HCT116 (cell line): ENCODE results near the gene TES. TPM values are rescaled to one million over a fixed set of nuclear protein-coding genes. Genes with fewer than 3 reads are reported as not detected.

Source experiments
- ATAC-seq: fragments of 200-7000 bp; cut with Tn5 transposase; 2 replicates; pipeline ENCODE4 v1.9.1; 2020; ENCODE audit warnings: mild to moderate bottlenecking, moderate library complexity
- BruUV-seq: library from RNA; stranded (reverse); fragments of 400-500 nt; replicated peaks from 2 replicates; lab custom pipeline; 2021; lab: Mats Ljungman, UMichigan
- CTCF ChIA-PET: fragments of 300-600 bp; sonication (Branson Sonifier 250); formaldehyde crosslinking; loops from one replicate; lab custom pipeline; 2021; ENCODE audit warnings: antibody characterized with exemption; lab: Charles Lee
- POLR2A ChIA-PET: fragments of 300-600, 350-600 bp; sonication (Branson Sonifier 250); formaldehyde crosslinking; loops from one replicate; lab custom pipeline; 2021; ENCODE audit warnings: antibody characterized with exemption; lab: Charles Lee
- RAD21 ChIA-PET, 2 experiments: fragments of 300-600 bp; sonication (Branson Sonifier 250); formaldehyde crosslinking; loops; one replicate each; lab custom pipeline; 2023; ENCODE audit warnings: low total read pairs in 2 of 2; ENCODE audit not compliant: uncharacterized antibody in 2 of 2, unreplicated experiment in 2 of 2, low non-redundant PET in 1 of 2; lab: Charles Lee
- DNase-seq: peaks from one replicate; pipeline ENCODE4 v3.0.0-alpha.2; 2010; ENCODE audit warnings: low read depth, low spot score
- H2AFZ ChIP-seq: fragments of 200-600 bp; shearing (Covaris generic), sonication (generic); 2 replicates; pipeline ENCODE4 v1.6.1; 2017; ENCODE audit warnings: low read depth, mixed run types, mixed read lengths, antibody characterized with exemption, low read length; ENCODE audit not compliant: poor library complexity, severe bottlenecking
- H3K27ac ChIP-seq: 2 replicates; pipeline ENCODE4 v1.5.1; 2012; ENCODE audit warnings: low read depth, low read length
- H3K27me3 ChIP-seq: fragments of 200-600 bp; sonication (generic); 2 replicates; pipeline ENCODE4 v1.6.1; 2016; ENCODE audit warnings: mixed run types, low read length, mixed read lengths; ENCODE audit not compliant: insufficient read depth
- H3K36me3 ChIP-seq, 2 experiments: fragments of 200-500 bp in 1 of 2; fragments of 200-600 bp in 1 of 2; sonication (Bioruptor generic) in 1 of 2; sonication (generic) in 1 of 2; 2 replicates each; pipeline versions ENCODE4 v1.5.1 to v1.6.1; 2014 to 2016; ENCODE audit warnings: low read length in 2 of 2, inconsistent platforms in 1 of 2, mixed read lengths in 1 of 2, mixed run types in 1 of 2; ENCODE audit not compliant: insufficient read depth in 2 of 2, control insufficient read depth in 1 of 2
- H3K4me1 ChIP-seq, 2 experiments: fragments of 200-600 bp in 1 of 2; sonication (generic) in 1 of 2; 2 replicates each; pipeline versions ENCODE4 v1.5.1 to v1.6.1; 2012 to 2017; ENCODE audit warnings: low read length in 2 of 2, inconsistent platforms in 1 of 2, mild to moderate bottlenecking in 1 of 2, mixed read lengths in 1 of 2, mixed run types in 1 of 2, moderate library complexity in 1 of 2; ENCODE audit not compliant: insufficient read depth in 2 of 2, control insufficient read depth in 1 of 2
- H3K4me2 ChIP-seq: fragments of 200-600 bp; sonication (generic); 2 replicates; pipeline ENCODE4 v1.6.1; 2017; ENCODE audit warnings: mixed run types, low read length, mixed read lengths
- H3K4me3 ChIP-seq, 2 experiments: fragments of 200-600 bp in 1 of 2; sonication (generic) in 1 of 2; replicated peaks in 1 of 2; 2 replicates each; pipeline ENCODE4 v1.5.1; 2011 to 2016; ENCODE audit warnings: low read length in 2 of 2, control low read depth in 1 of 2, low read depth in 1 of 2, mild to moderate bottlenecking in 1 of 2, mixed read lengths in 1 of 2, mixed run types in 1 of 2
- H3K79me2 ChIP-seq: fragments of 200-600 bp; sonication (generic); 2 replicates; pipeline ENCODE4 v1.6.1; 2017; ENCODE audit warnings: mild to moderate bottlenecking, mixed run types, low read length, moderate library complexity, mixed read lengths; ENCODE audit not compliant: insufficient read depth
- H3K9ac ChIP-seq: fragments of 200-600 bp; sonication (generic); 2 replicates; pipeline ENCODE4 v1.6.1; 2016; ENCODE audit warnings: low read length, mixed read lengths
- H3K9me2 ChIP-seq: fragments of 200-600 bp; sonication (generic), shearing (Covaris generic); 2 replicates; pipeline ENCODE4 v1.6.1; 2017; ENCODE audit warnings: mixed run types, mild to moderate bottlenecking, moderate library complexity; ENCODE audit not compliant: insufficient read depth
- H3K9me3 ChIP-seq, 2 experiments: fragments of 200-500 bp in 1 of 2; fragments of 200-600 bp in 1 of 2; sonication (Bioruptor generic) in 1 of 2; sonication (generic) in 1 of 2; 2 replicates each; pipeline ENCODE4 v1.6.1; 2014 to 2017; ENCODE audit warnings: low read length in 2 of 2, mixed read lengths in 2 of 2, inconsistent platforms in 1 of 2, low read depth in 1 of 2, mild to moderate bottlenecking in 1 of 2, mixed run types in 1 of 2, moderate library complexity in 1 of 2; ENCODE audit not compliant: control insufficient read depth in 1 of 2, insufficient read depth in 1 of 2
- H4K20me1 ChIP-seq: fragments of 200-600 bp; sonication (generic), shearing (Covaris generic); 2 replicates; pipeline ENCODE4 v1.6.1; 2017; ENCODE audit warnings: mixed run types, mild to moderate bottlenecking, moderate library complexity; ENCODE audit not compliant: insufficient read depth
- CBX3 ChIP-seq: IDR thresholded peaks from 2 replicates; pipeline ENCODE4 v1.6.1; 2012; ENCODE audit warnings: low read depth
- CEBPB ChIP-seq: IDR thresholded peaks from 2 replicates; pipeline ENCODE4 v1.6.1; 2012; ENCODE audit warnings: low read depth
- EGR1 ChIP-seq: IDR thresholded peaks from 2 replicates; pipeline ENCODE4 v1.6.1; 2012; ENCODE audit warnings: low read depth
- ELF1 ChIP-seq: IDR thresholded peaks from 2 replicates; pipeline ENCODE4 v1.6.1; 2012; ENCODE audit warnings: low read depth, borderline replicate concordance
- EZH2 ChIP-seq: fragments of 200-600 bp; sonication (generic); IDR thresholded peaks from 2 replicates; pipeline ENCODE4 v1.6.1; 2017; ENCODE audit warnings: antibody characterized with exemption, mixed run types
- EZH2phosphoT487 ChIP-seq: fragments of 200-600 bp; IDR thresholded peaks from 2 replicates; pipeline ENCODE4 v1.6.1; 2018; ENCODE audit warnings: antibody characterized with exemption, borderline replicate concordance
- FOSL1 ChIP-seq: IDR thresholded peaks from 2 replicates; pipeline ENCODE4 v1.6.1; 2012; ENCODE audit warnings: low read depth
- POLR2AphosphoS5 ChIP-seq: IDR thresholded peaks from 2 replicates; pipeline ENCODE4 v1.6.1; 2011; ENCODE audit warnings: mild to moderate bottlenecking, low read depth, low read length, moderate library complexity
- RAD21 ChIP-seq: IDR thresholded peaks from 2 replicates; pipeline ENCODE4 v1.6.1; 2012; ENCODE audit warnings: low read depth, mild to moderate bottlenecking
- REST ChIP-seq: IDR thresholded peaks from 2 replicates; pipeline ENCODE4 v1.6.1; 2012; ENCODE audit warnings: low read depth
- SIN3A ChIP-seq: IDR thresholded peaks from 2 replicates; pipeline ENCODE4 v1.6.1; 2012; ENCODE audit warnings: low read depth
- SP1 ChIP-seq: IDR thresholded peaks from 2 replicates; pipeline ENCODE4 v1.6.1; 2012; ENCODE audit warnings: low read depth
- TCF7L2 ChIP-seq: IDR thresholded peaks from 2 replicates; pipeline ENCODE4 v1.7.0; 2011; ENCODE audit warnings: borderline replicate concordance, inconsistent platforms; ENCODE audit not compliant: insufficient read depth, insufficient read length; ENCODE audit errors: extremely low read depth
- YY1 ChIP-seq: IDR thresholded peaks from 2 replicates; pipeline ENCODE4 v1.6.1; 2011; ENCODE audit warnings: low read length, low read depth, moderate library complexity, mild to moderate bottlenecking; ENCODE audit not compliant: insufficient replicate concordance; ENCODE audit errors: extremely low read depth
- ZFX ChIP-seq: fragments of 450-650 bp; IDR thresholded peaks from 2 replicates; pipeline ENCODE4 v1.6.1; 2017
- ZNF274 ChIP-seq: fragments of 200-500 bp; sonication (Bioruptor generic); IDR thresholded peaks from 2 replicates; pipeline ENCODE4 v1.6.1; 2014; ENCODE audit warnings: mild to moderate bottlenecking, low read depth, low read length, inconsistent platforms
- intact Hi-C: fragments of 100-400 bp; cut with micrococcal nuclease; formaldehyde crosslinking; loops from 2 replicates; pipeline ENCODE4 v1.10.0; 2022
- total RNA-seq: library from RNA; stranded (reverse); gene quantifications from one replicate; pipeline ENCODE4 v1.2.1, GENCODE V29; 2021; ENCODE audit not compliant: unreplicated experiment
- TF ChIP-seq, protein P1 (sequence below): IDR thresholded peaks from 2 replicates; pipeline ENCODE4 v1.6.1; 2012

TES gene
- total RNA-seq, 1 experiment from 2014 or later, result 129 TPM

DNA sequence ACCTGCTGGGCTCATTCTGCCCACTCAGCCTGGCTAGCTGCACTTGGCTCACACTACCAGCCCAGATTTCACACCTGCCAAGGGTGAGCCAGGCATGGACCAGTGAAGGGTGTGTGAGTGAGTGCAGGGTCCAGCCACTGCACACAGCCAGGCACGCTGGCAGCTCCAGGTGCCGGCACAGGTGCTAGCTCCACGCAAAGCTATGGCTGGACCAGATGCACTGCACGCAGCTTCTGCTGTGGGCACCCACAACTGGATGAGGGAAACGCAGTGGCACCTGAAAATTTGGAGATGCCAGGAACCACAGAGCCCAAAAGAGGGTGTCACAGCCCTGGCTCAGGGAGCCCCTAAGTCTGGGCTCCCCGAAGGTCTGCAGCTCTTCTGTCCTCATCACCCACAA is 24.9 kb upstream of the TES start:
- Histone ChIP-seq H4K20me1 (no peaks in the 10 kb centered on the region), H2AFZ (no peak overlapping the region), H3K9me2 (0 out of 2 replicates have a peak, but pooled peaks cover 3% of the 10 kb centered on the region), H3K27me3 (no peaks in the 10 kb centered on the region), H3K36me3 (no peaks in the 10 kb centered on the region), H3K79me2 (no peaks in the 10 kb centered on the region), H3K27ac (no peak overlapping the region), H3K9ac (no peak overlapping the region), H3K4me1 (no peaks in the 10 kb centered on the region), H3K4me2 (no peak overlapping the region), H3K4me3 (no peak overlapping the region), H3K9me3 (0 out of 4 replicates have a peak, but pooled peaks cover 0 to 3% of the 10 kb centered on the region in 2 experiments)
- CTCF ChIA-PET, result interaction anchor here (0.9 kb wide), 1 partner anchor 403 kb away, joined by 3 read pairs; no protein-coding TSS in a partner anchor
- RAD21 ChIA-PET, result no interaction called here
- DNase-seq, result no peak
- no peak for ATAC-seq
- POLR2A ChIA-PET, result no interaction called here
- TF ChIP-seq ZNF274, result no peak
- intact Hi-C loops, result no loop called here
- BruUV-seq, result no TSS peak

DNA sequence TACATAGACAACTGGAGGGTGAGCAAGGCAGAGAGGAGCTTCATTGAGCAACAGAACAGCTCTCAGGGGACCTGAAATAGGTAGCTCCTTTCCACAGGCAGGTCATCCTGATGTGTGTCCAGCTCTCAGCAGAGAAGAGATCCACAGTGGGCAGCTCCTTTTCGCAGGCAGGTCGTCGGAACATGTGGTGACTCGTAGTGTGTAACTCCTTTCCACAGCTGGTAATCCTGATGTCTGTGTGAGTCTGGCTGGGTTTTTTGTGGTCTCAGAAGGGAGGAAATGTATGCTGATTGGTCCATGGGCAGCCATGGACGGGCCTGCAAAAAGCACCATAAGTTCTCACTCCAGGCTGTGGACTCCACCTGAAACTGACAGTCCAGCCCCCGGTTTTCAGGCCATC is 24.4 kb upstream of the TES start:
- Histone ChIP-seq H3K27ac (no peak overlapping the region), H3K9me2 (0 out of 2 replicates have a peak, but pooled peaks cover 3% of the 10 kb centered on the region), H3K9ac (no peak overlapping the region), H3K79me2 (no peaks in the 10 kb centered on the region), H3K4me3 (no peak overlapping the region), H3K4me2 (no peak overlapping the region), H3K36me3 (no peaks in the 10 kb centered on the region), H4K20me1 (no peaks in the 10 kb centered on the region), H3K9me3 (0 out of 4 replicates have a peak, but pooled peaks cover 0 to 3% of the 10 kb centered on the region in 2 experiments), H2AFZ (no peak overlapping the region), H3K27me3 (no peaks in the 10 kb centered on the region), H3K4me1 (no peaks in the 10 kb centered on the region)
- ATAC-seq (no peak), DNase-seq (no peak)
- POLR2A ChIA-PET, result no interaction called here
- no TSS peak for BruUV-seq
- RAD21 ChIA-PET, result no interaction called here
- intact Hi-C loops, result no loop called here
- CTCF ChIA-PET, result interaction anchor here (0.9 kb wide), 1 partner anchor 402 kb away, joined by 3 read pairs; no protein-coding TSS in a partner anchor
- no peak for TF ChIP-seq POLR2AphosphoS5
- no peak for TF ChIP-seq YY1
- TF ChIP-seq ELF1, result no peak
- no peak for TF ChIP-seq EZH2phosphoT487
- TF ChIP-seq SIN3A, result no peak
- TF ChIP-seq EGR1, result no peak
- no peak for TF ChIP-seq CEBPB
- no peak for TF ChIP-seq ZNF274
- no peak for TF ChIP-seq REST
- TF ChIP-seq EZH2, result no peak
- TF ChIP-seq FOSL1, result no peak
- no peak for TF ChIP-seq TCF7L2
- TF ChIP-seq, protein P1, sequence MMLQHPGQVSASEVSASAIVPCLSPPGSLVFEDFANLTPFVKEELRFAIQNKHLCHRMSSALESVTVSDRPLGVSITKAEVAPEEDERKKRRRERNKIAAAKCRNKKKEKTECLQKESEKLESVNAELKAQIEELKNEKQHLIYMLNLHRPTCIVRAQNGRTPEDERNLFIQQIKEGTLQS, result no peak
- no peak for TF ChIP-seq SP1
- TF ChIP-seq ZFX, result no peak
- TF ChIP-seq CBX3, result no peak
- no peak for TF ChIP-seq RAD21
